PC-9 (cell line): ENCODE results near the gene PPRC1.

Experiments used
- EZH2 ChIP-seq: fragments of 200-600 bp; sonication (generic); IDR thresholded peaks from 2 replicates; pipeline ENCODE4 v1.8.0; 2017; ENCODE audit warnings: antibody characterized with exemption, low read depth
- TF ChIP-seq, protein P1 (sequence below): fragments of 200-600 bp; sonication (generic); conservative IDR thresholded peaks from 2 replicates; pipeline ENCODE4 v1.6.1; 2017; ENCODE audit warnings: mixed run types, antibody characterized with exemption, mild to moderate bottlenecking, moderate library complexity

DNA sequence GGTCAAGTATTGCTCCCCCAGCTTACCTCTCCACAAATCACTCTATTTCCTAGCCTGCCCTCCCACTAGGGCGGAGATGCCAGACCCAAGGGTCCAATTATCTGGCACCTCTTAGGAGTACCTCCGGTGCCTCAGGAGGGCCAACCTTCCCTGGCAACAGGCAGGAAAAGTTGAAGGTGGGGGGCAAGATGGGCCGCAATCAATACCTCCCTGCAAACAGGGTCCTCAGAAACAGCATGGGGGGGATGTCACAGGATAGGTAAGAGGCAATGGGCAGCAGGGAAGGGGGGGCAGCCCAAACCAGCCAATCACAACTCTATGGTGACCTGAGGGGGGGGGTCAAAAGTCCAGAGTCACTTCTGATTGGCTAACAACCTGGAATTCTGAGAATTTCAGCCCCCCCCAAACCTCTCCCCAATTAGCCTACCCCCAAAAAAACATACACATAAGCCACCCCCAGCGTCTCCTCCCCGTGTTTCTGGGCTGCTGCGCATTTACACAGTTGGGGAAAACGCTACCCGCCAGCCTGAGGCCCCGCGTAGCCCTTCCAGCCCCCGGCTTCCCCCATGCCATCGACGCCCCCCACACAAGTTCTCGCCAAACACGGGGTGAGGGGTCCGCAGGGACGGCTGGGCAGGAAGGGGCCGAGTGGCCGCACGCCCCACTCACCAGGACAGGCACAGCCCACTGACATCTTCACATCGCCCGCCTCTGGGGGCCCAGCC lies 13.3 kb upstream of the PPRC1 start:
- TF ChIP-seq, protein P1, sequence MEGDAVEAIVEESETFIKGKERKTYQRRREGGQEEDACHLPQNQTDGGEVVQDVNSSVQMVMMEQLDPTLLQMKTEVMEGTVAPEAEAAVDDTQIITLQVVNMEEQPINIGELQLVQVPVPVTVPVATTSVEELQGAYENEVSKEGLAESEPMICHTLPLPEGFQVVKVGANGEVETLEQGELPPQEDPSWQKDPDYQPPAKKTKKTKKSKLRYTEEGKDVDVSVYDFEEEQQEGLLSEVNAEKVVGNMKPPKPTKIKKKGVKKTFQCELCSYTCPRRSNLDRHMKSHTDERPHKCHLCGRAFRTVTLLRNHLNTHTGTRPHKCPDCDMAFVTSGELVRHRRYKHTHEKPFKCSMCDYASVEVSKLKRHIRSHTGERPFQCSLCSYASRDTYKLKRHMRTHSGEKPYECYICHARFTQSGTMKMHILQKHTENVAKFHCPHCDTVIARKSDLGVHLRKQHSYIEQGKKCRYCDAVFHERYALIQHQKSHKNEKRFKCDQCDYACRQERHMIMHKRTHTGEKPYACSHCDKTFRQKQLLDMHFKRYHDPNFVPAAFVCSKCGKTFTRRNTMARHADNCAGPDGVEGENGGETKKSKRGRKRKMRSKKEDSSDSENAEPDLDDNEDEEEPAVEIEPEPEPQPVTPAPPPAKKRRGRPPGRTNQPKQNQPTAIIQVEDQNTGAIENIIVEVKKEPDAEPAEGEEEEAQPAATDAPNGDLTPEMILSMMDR, result no peak
- TF ChIP-seq EZH2, result no peak
